Heart right ventricle (tissue), 16 donors: ENCODE data around the gene STOML2. TPM values are rescaled to one million over a fixed set of nuclear protein-coding genes. Genes with fewer than 3 reads are reported as not detected.

ENCODE experiments used
- ATAC-seq, 8 donors: fragments of 200-7000 bp; cut with Tn5 transposase; one replicate each; pipeline ENCODE4 v1.9.1; 2020; ENCODE audit warnings: mild to moderate bottlenecking in 8 of 8, moderate library complexity in 8 of 8, moderate number of reproducible peaks in 1 of 8
- DNase-seq, 2 donors: peaks; one replicate each; pipeline ENCODE4 v3.0.0-alpha.2; 2020
- H3K27ac ChIP-seq, 10 donors: fragments of 200-600 bp; sonication (generic) in 2 of 10; one replicate each; pipeline versions ENCODE4 v1.5.0 to v1.8.0; 2020 to 2022; ENCODE audit warnings: mild to moderate bottlenecking in 3 of 10
- H3K27me3 ChIP-seq, 7 donors: fragments of 200-600 bp; one replicate each; pipeline ENCODE4 v1.8.0; 2021 to 2022; ENCODE audit warnings: mild to moderate bottlenecking in 2 of 7
- H3K36me3 ChIP-seq, 9 donors: fragments of 200-600 bp; sonication (generic) in 1 of 9; one replicate each; pipeline versions ENCODE4 v1.5.0 to v1.8.0; 2020 to 2022; ENCODE audit warnings: mild to moderate bottlenecking in 2 of 9
- H3K4me1 ChIP-seq, 9 donors: fragments of 200-600 bp; sonication (generic) in 1 of 9; one replicate each; pipeline versions ENCODE4 v1.5.0 to v1.8.0; 2020 to 2022; ENCODE audit warnings: mild to moderate bottlenecking in 4 of 9
- H3K4me3 ChIP-seq, 10 donors: fragments of 200-600 bp; sonication (generic) in 2 of 10; one replicate each; pipeline versions ENCODE4 v1.5.0 to v1.8.0; 2020 to 2022; ENCODE audit warnings: mild to moderate bottlenecking in 7 of 10, moderate library complexity in 2 of 10
- H3K9me3 ChIP-seq, 11 donors: fragments of 200-600 bp in 10 of 11; sonication (generic) in 2 of 11; one replicate each; pipeline versions ENCODE4 v1.5.0 to v1.8.0; 2013 to 2022; ENCODE audit warnings: mild to moderate bottlenecking in 2 of 11, control low read depth in 1 of 11, moderate library complexity in 1 of 11
- WGBS, 2 donors: extraction: QIAGEN DNeasy Blood & Tissue Kit; methylation state at CpG; one replicate each; pipeline ENCODE4 v1.1.7; 2013; ENCODE audit warnings: inconsistent platforms in 1 of 2; 5-methylcytosine and 5-hydroxymethylcytosine counted together
- intact Hi-C, 10 donors: fragments of 100-400 bp; cut with DNase I; formaldehyde crosslinking; loops; one replicate each; pipeline versions ENCODE4 v1.11.1 to v1.14.2; 2022
- polyA plus RNA-seq, 2 donors: library from polyadenylated mRNA; stranded (reverse); fragments of 200-250 nt; gene quantifications; one replicate each; pipeline ENCODE4 v1.2.3, GENCODE V29; 2013
- total RNA-seq, 10 donors: library from RNA; stranded (reverse); fragmentation: NEBNext Ultra II Directional in 3 of 10; extraction: Animal tissue kit (Norgen Biotek cat#: 25700) in 3 of 10; gene quantifications; one replicate each; pipeline versions ENCODE4 v1.2.1 to v1.2.4, GENCODE V29; 2021 to 2023
- TF ChIP-seq, protein P1 (sequence below), 9 donors: fragments of 200-600 bp; sonication (generic) in 2 of 9; IDR thresholded peaks; one replicate each; pipeline versions ENCODE4 v1.5.0 to v1.8.0; 2021 to 2022; ENCODE audit warnings: antibody characterized with exemption in 9 of 9, mild to moderate bottlenecking in 5 of 9, moderate library complexity in 1 of 9
- donor health status: Arrhythmogenic right ventricular cardiomyopathy.
- donor health status: ischemic (EF 13 %, LVEDD 7.1; RV severe dilation, severe dysfunction).
- donor health status: healthy with polysubstance abuse.
- donor health status: DM: no; HTN: yes; CAD: no.
- donor health status: DM: no; HTN: no; CAD: no.
- donor health status: ischemic (EF 25% LVEDD 6.9; RV normal size, moderate dysfunction).
- donor health status: ischemic (EF 25% LVEDD 5.7; RV mildly dilated, moderate dysfunction).
- donor health status: healthy.
- donor health status: DM: yes; HTN: yes; CAD: no.
- donor health status: Ischemic cardiomyopathy.
- donor health status: ischemic (EF 35%, LVEDD 5.7; RV mildly dilated, moderate dysfunction).
- donor health status: nonischemic (EF 11% LVEDD 7.7; RV severe dilation, severe dysfunction).
- donor health status: DM: yes; HTN: yes; CAD: no.
- donor health status: PGD.
- donor health status: ischemic (EF 29% LVEDD 5.4; RV normal size, mild dysfunction).
- donor health status: nonischemic (EF 23%, LVEDD 6.1; RV moderate dilation, normal function).

STOML2 gene
- total and polyA plus RNA-seq, 12 donors: 43.7 to 153 (median 127) TPM

DNA sequence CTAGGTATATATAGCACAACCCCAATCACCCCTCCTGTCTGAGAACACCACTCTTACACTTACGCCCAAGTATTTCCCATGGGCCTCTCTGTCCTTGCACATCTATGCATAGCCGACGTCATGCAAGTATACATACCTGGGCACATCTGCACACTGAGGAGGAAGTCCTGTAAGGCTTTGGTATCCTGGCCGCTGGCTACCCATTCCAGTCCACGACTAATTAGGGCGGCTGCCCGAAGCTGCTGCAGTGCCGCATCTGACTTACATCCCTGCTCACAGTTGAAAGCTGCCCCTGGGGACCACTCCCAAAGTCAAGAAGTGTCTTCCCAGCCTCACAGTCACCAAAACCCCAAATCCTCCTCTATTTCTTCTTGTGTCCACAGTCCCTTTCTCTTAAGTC is 28.1 kb downstream of the STOML2 start:
- DNase-seq (no peak), ATAC-seq (no peak)
- Histone ChIP-seq H3K4me1 (peaks cover 0 to 38% (median 27%) of the 10 kb centered on the region in 9 donors), H3K4me3 (no peak overlapping the region), H3K27ac (no peak overlapping the region), H3K9me3 (no peaks in the 10 kb centered on the region), H3K27me3 (no peaks in the 10 kb centered on the region), H3K36me3 (peaks cover 0 to 47% (median 0%) of the 10 kb centered on the region in 9 donors)
- 94 to 96% methylated on average over 8 of the region's 8 CpGs for WGBS, 2 donors
- intact Hi-C loops: loop anchor here in 4 of 10 donors (5.0 to 10.0 kb wide), 4 partner anchors 38 to 87 kb away; partner anchors contain the start of gene DNAJB5 (in 2 of the 4)
- TF ChIP-seq, protein P1, sequence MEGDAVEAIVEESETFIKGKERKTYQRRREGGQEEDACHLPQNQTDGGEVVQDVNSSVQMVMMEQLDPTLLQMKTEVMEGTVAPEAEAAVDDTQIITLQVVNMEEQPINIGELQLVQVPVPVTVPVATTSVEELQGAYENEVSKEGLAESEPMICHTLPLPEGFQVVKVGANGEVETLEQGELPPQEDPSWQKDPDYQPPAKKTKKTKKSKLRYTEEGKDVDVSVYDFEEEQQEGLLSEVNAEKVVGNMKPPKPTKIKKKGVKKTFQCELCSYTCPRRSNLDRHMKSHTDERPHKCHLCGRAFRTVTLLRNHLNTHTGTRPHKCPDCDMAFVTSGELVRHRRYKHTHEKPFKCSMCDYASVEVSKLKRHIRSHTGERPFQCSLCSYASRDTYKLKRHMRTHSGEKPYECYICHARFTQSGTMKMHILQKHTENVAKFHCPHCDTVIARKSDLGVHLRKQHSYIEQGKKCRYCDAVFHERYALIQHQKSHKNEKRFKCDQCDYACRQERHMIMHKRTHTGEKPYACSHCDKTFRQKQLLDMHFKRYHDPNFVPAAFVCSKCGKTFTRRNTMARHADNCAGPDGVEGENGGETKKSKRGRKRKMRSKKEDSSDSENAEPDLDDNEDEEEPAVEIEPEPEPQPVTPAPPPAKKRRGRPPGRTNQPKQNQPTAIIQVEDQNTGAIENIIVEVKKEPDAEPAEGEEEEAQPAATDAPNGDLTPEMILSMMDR (IDR thresholded peaks at IDR 0.05): no peak

DNA sequence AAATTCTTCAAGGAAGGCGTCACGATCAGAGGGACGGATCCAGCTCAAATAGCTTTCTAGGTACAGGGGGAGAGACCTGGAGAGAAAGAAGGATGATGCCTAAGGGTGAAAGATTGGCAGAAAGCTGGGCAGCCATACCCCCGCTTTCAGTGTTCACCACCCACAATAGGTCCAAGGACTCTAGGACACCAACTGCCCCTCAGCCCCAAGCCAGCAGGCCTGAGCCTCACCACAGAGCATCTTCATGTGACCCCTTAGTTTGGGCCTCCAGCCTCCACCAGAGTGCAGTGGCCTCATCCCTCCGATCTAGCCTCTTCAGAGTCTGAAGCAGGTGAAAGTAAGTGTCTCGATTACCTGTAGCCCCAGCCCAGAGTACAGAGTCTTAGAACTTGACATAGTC is 28.8 kb downstream of the STOML2 start:
- Histone ChIP-seq H3K27ac (no peak overlapping the region), H3K4me3 (no peak overlapping the region), H3K4me1 (peaks cover 0 to 42% (median 30%) of the 10 kb centered on the region in 9 donors), H3K9me3 (no peaks in the 10 kb centered on the region), H3K36me3 (peaks cover 0 to 48% (median 0%) of the 10 kb centered on the region in 9 donors), H3K27me3 (no peaks in the 10 kb centered on the region)
- intact Hi-C loops: loop anchor here in 4 of 10 donors (5.0 to 10.0 kb wide), 4 partner anchors 38 to 87 kb away; partner anchors contain the start of gene DNAJB5 (in 2 of the 4)
- WGBS, 2 donors: 95 to 98% methylated on average over 6 of the region's 6 CpGs
- TF ChIP-seq, protein P1 (IDR thresholded peaks at IDR 0.05): no peak
- ATAC-seq (no peak), DNase-seq (no peak)

DNA sequence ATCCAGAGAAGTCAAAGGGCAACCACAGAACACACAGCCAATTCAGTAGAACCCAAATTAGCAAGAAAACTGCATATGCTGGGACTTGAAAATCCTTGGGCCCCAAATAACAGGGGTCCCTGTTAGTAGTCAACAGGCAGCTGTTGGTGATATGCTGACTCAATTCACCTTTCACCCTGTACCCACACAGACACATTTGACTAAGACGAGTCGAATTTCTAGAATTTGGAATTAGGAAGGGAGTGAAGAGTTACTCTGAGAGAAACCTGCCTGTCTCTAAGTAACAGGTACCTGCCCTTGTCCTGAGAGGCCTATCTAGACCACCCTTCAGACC is 29.7 kb downstream of the STOML2 start:
- peaks cover 0 to 42% (median 33%) of the 10 kb centered on the region in 9 donors for H3K4me1 ChIP-seq
- no peaks in the 10 kb centered on the region for H3K27me3 ChIP-seq
- DNase-seq (no peak), ATAC-seq (no peak)
- WGBS, 2 donors: 97 to 98% methylated on average over 2 of the region's 2 CpGs
- TF ChIP-seq, protein P1 (IDR thresholded peaks at IDR 0.05): no peak
- H3K9me3 ChIP-seq: no peaks in the 10 kb centered on the region
- intact Hi-C loops: loop anchor here in 4 of 10 donors (2.0 to 10.0 kb wide), 5 partner anchors 24 to 86 kb away; partner anchors contain the start of genes DNAJB5 (in 2 of the 4) and PIGO (in 1 of the 4)
- H3K4me3 ChIP-seq: peak overlapping the region in 4 of 10 donors; percentile 89 to 100 (median 98)
- peak overlapping the region in 8 of 10 donors; percentile 45 to 100 (median 100) for H3K27ac ChIP-seq
- H3K36me3 ChIP-seq: peaks cover 0 to 56% (median 0%) of the 10 kb centered on the region in 9 donors

DNA sequence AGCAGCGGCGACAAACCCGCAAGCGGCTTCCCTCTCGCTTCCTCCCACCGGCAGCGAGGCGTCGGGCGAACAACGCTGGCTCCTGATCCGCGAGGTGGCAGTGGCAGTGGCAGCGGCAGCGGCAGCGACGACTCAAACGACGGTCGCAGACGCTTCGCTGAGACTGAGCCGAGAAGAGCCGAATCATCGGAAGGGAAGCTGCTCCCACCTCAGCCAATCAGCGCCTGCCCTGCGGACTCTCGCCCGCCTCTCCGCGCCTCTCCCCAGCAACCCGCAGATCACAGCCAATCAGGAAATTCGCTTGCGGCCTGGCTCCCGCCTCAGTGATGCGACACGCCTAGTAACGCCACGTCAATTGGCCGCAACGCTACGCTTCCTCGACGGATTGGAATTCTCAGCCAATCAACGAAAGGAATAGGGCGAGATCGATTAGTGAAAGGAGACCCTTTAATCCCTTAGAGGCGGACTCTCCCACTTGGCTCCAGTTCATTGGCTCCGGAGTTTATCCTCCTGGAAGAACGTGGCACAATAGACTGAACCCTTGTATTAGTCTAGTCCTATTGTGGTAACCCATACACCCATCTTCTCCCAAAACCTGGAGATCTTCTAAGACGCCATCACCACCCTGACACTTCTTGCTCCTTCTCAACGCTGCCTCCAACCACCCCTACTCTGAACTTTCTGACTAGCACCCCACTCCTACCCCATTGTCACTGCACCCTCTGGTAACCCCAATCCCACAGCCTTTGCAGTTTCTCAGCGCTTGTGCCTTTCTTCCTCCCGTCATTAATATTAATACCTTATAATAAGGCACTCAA is 30.3 kb downstream of the STOML2 start, which contains the start of gene VCP:
TSS of gene VCP (minus strand) at position 165 of the 818 bp plus-strand sequence. CDS start 272 bp downstream, outside the sequence.
- peak within 1 kb of the TSS; percentile 96 to 100 (median 100) for H3K27ac ChIP-seq
- peaks cover 0 to 62% (median 5%) of the 10 kb centered on the region in 9 donors for H3K36me3 ChIP-seq
- H3K27me3 ChIP-seq: no peaks in the 10 kb centered on the region
- H3K4me1 ChIP-seq: peaks cover 0 to 44% (median 39%) of the 10 kb centered on the region in 9 donors
- no peaks in the 10 kb centered on the region for H3K9me3 ChIP-seq
- ATAC-seq (peak; percentile 92 to 97 (median 96)), DNase-seq (peak; percentile 97 to 99)
- 4 to 5% methylated on average over 54 of the region's 54 CpGs for WGBS, 2 donors
- intact Hi-C loops: loop anchor here in 4 of 10 donors (2.0 to 10.0 kb wide), 5 partner anchors 24 to 85 kb away; partner anchors contain the start of genes DNAJB5 (in 2 of the 4) and PIGO (in 1 of the 4)
- H3K4me3 ChIP-seq: peak within 1 kb of the TSS; percentile 73 to 100 (median 92)
- TF ChIP-seq, protein P1 (IDR thresholded peaks at IDR 0.05): no peak
